Nephron progenitor cell (in vitro differentiated cells): ENCODE measurements around the gene PTPN18.

Source experiments
- DNase-seq: peaks from one replicate; pipeline ENCODE4 v3.0.0; 2021
- H3K27ac Mint-ChIP-seq: 2 replicates; pipeline ENCODE4 v1.8.0; 2021; ENCODE audit warnings: mild to moderate bottlenecking, moderate library complexity, mixed read lengths
- H3K27me3 Mint-ChIP-seq: 2 replicates; pipeline ENCODE4 v1.8.0; 2021; ENCODE audit warnings: mild to moderate bottlenecking, low read depth, mixed read lengths; ENCODE audit not compliant: poor library complexity
- H3K36me3 Mint-ChIP-seq: 2 replicates; pipeline ENCODE4 v1.8.0; 2021; ENCODE audit warnings: low read depth, mixed read lengths
- H3K4me1 Mint-ChIP-seq: 2 replicates; pipeline ENCODE4 v1.8.0; 2021; ENCODE audit warnings: mixed read lengths
- H3K4me3 Mint-ChIP-seq: 2 replicates; pipeline ENCODE4 v1.8.0; 2021; ENCODE audit warnings: mild to moderate bottlenecking, moderate library complexity, mixed read lengths
- H3K9me3 Mint-ChIP-seq: 2 replicates; pipeline ENCODE4 v1.8.0; 2021; ENCODE audit warnings: mild to moderate bottlenecking, moderate library complexity, mixed read lengths
- TF ChIP-seq, protein P1 (sequence below): fragments of 200-600 bp; sonication (generic); IDR thresholded peaks from 2 replicates; pipeline ENCODE4 v1.5.0; 2021; ENCODE audit warnings: antibody characterized with exemption

PTPN18 gene

DNA sequence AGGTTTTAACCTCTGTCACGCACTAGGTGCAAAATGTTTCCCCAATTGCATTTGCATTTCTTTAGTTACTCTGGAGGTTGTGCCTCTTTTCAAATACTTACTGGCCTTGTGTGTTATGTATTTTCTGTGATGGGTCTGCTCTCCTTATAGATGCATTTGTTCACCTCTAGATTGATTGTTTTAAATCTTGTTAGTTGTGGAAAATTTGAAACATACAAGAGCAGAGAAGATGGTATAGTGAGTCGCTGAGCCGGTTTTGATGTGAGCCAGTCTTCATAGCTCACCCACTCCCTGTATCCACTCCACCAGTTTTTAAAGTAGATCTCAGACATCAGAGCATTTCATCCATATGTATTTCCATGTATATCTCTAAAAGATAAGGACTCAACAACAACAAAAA, 6.7 kb upstream of the PTPN18 start:
- no peak overlapping the region for H3K4me3 Mint-ChIP-seq
- H3K4me1 Mint-ChIP-seq = peaks cover 25% of the 10 kb centered on the region
- no peak overlapping the region for H3K27ac Mint-ChIP-seq
- TF ChIP-seq, protein P1, sequence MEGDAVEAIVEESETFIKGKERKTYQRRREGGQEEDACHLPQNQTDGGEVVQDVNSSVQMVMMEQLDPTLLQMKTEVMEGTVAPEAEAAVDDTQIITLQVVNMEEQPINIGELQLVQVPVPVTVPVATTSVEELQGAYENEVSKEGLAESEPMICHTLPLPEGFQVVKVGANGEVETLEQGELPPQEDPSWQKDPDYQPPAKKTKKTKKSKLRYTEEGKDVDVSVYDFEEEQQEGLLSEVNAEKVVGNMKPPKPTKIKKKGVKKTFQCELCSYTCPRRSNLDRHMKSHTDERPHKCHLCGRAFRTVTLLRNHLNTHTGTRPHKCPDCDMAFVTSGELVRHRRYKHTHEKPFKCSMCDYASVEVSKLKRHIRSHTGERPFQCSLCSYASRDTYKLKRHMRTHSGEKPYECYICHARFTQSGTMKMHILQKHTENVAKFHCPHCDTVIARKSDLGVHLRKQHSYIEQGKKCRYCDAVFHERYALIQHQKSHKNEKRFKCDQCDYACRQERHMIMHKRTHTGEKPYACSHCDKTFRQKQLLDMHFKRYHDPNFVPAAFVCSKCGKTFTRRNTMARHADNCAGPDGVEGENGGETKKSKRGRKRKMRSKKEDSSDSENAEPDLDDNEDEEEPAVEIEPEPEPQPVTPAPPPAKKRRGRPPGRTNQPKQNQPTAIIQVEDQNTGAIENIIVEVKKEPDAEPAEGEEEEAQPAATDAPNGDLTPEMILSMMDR = no peak
- peaks cover 51% of the 10 kb centered on the region for H3K36me3 Mint-ChIP-seq
- no peaks in the 10 kb centered on the region for H3K9me3 Mint-ChIP-seq
- peaks cover 8% of the 10 kb centered on the region for H3K27me3 Mint-ChIP-seq
- DNase-seq = no peak

DNA sequence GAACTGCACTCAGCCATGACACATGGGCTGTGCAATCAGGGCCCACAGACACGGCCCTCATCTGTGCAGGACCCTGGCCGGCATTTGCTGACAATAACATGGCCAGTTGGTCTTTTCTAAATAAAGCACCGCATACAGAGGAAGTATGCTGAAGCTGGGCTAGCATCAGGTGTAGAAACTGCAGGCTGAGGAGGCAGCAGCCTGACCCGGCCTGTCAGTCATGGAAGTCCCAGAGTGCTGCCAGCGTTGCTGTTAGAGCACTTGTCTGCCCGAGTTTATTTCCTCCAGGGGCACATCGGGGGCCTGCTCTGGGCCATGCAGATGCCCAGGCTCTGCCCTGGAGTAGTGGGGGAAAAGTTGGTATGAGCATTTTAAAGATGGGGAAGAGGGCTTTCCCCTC, 4.1 kb upstream of the PTPN18 start:
- Mint-ChIP-seq H3K4me3 (no peak overlapping the region), H3K27me3 (peaks cover 22% of the 10 kb centered on the region), H3K27ac (peak overlapping the region; percentile 60), H3K36me3 (peaks cover 30% of the 10 kb centered on the region), H3K9me3 (no peaks in the 10 kb centered on the region), H3K4me1 (peaks cover 36% of the 10 kb centered on the region)
- no peak for DNase-seq
- TF ChIP-seq, protein P1 = no peak

DNA sequence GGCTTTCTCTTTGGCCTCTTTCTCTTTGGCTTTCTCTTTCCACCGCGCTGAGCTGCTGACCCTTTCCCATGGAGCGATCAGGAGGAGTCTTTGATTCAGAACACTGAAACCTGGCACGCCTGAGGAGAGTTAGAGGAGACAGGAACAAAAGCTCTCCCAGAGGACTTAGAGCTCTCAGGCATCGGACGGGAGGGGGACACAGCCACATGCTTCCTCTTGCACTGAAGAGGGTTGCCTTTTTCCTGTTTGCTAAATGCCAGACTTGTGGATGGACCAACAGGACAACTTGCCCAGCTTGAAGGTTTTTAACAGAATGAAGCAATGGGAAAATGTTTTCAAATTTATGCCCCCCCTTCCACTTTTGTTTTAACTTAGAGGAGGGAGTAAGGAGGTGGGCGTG, 3.6 kb upstream of the PTPN18 start:
- peak overlapping the region; percentile 49 for H3K4me3 Mint-ChIP-seq

DNA sequence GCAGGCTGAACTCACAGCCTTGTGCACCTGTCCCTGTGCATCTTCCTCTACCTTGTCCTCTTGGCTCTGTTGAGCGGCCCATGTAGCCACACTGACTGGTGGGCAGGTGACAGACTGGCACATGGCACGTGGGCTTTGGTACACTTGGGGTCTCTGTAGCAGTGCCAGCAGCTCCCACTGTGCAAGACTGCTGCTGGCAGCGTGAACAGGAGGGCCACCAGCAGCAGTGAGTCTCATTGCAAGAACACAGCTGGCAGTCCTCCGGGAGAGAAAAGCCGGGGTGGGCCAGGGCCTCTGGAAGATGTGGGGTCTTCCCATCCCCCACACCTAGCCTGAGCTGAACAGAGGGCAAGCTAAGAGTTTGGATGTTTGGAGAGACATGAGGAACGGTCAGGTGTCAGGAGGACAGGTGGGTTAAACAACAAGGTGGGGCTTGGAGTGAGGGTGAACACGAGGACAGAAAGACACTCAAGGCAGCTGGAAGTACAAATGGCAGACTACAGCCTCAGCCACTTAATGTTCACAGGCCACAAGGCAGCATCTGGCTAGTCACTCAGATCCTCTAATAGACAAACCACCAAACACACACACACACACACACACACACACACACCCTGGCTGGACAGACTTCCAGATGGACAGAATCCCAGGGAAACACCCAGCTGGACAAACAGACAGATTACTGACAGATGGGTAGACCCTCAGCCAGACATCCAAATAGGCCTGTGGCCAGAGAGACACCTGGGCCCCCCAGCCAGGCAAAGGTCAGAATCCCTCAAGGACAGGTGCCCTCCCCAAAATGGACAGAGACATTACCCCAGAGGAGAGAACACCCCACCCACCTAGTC, 2.3 kb upstream of the PTPN18 start:
- DNase-seq = no peak

More for the DNA sequence above, 3.6 kb upstream of the PTPN18 start:
- no peaks in the 10 kb centered on the region for H3K9me3 Mint-ChIP-seq
- H3K4me1 Mint-ChIP-seq = peaks cover 36% of the 10 kb centered on the region
- TF ChIP-seq, protein P1 = no peak
- H3K27me3 Mint-ChIP-seq = peaks cover 27% of the 10 kb centered on the region
- peaks cover 24% of the 10 kb centered on the region for H3K36me3 Mint-ChIP-seq
- no peak for DNase-seq
- peak overlapping the region; percentile 60 for H3K27ac Mint-ChIP-seq

DNA sequence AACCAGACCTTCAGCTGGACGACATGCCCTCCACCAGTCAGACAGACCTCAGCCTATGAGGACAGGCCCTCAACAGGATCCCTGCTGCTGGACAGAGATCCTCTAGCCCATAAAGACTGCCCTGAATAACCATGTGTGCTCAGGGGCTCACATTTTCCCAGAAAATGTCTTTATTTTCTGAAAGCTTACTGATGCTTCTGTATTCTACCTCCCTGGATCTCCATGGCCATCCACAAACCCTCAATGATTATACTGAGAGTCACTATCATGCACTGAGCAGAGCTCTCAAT, 1.8 kb upstream of the PTPN18 start:
- H3K36me3 Mint-ChIP-seq = peaks cover 9% of the 10 kb centered on the region
- H3K4me1 Mint-ChIP-seq = peaks cover 36% of the 10 kb centered on the region
- no peak for DNase-seq
- H3K27ac Mint-ChIP-seq = no peak overlapping the region
- TF ChIP-seq, protein P1 = no peak
- H3K27me3 Mint-ChIP-seq = peaks cover 27% of the 10 kb centered on the region
- H3K9me3 Mint-ChIP-seq = no peaks in the 10 kb centered on the region
- peak overlapping the region; percentile 81 for H3K4me3 Mint-ChIP-seq

More for the DNA sequence above, 2.3 kb upstream of the PTPN18 start:
- no peaks in the 10 kb centered on the region for H3K9me3 Mint-ChIP-seq
- peaks cover 36% of the 10 kb centered on the region for H3K4me1 Mint-ChIP-seq
- TF ChIP-seq, protein P1 = no peak
- peaks cover 27% of the 10 kb centered on the region for H3K27me3 Mint-ChIP-seq
- H3K27ac Mint-ChIP-seq = no peak overlapping the region
- peak overlapping the region; percentile 40 for H3K4me3 Mint-ChIP-seq
- H3K36me3 Mint-ChIP-seq = peaks cover 12% of the 10 kb centered on the region

DNA sequence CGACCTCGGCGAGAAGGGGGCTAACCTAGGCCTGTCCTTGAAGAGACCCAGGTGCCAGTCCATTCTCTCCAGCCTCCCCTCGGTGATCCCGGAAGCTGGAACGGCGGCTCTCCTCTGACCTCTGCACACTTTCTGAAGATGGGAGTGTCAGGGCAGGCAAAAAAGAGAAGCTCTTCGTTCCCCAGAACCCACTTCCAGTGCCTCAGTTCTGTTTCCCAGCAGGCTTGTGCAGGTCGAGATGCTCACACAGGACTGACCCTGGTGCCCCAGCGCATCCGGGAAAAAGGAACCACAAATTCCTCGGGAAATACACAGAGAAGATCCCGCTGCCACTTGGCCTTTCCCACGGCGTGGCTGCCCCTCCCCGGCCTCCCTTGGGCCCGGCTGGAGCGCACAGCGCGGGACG, 681 bp upstream of the PTPN18 start:
- peaks cover 36% of the 10 kb centered on the region for H3K4me1 Mint-ChIP-seq
- DNase-seq = no peak
- H3K9me3 Mint-ChIP-seq = peaks cover 5% of the 10 kb centered on the region
- H3K27me3 Mint-ChIP-seq = peaks cover 27% of the 10 kb centered on the region
- peak overlapping the region; percentile 81 for H3K4me3 Mint-ChIP-seq
- TF ChIP-seq, protein P1 = no peak
- H3K36me3 Mint-ChIP-seq = peaks cover 5% of the 10 kb centered on the region
- H3K27ac Mint-ChIP-seq = no peak overlapping the region
